NT2/D1 (cell line): ENCODE results near the gene SLC35E2B.
"Not testable (repeated sequence)": the region's sequence is repeated elsewhere in the genome, so short reads cannot be mapped to it uniquely, and the experiment has no call there.

Experiments
- SUZ12 ChIP-seq: IDR thresholded peaks from 2 replicates; pipeline ENCODE4 v1.6.1; 2011; ENCODE audit not compliant: insufficient read length, insufficient read depth; ENCODE audit errors: extremely low read depth
- YY1 ChIP-seq: IDR thresholded peaks from 2 replicates; pipeline ENCODE4 v1.6.1; 2011; ENCODE audit not compliant: insufficient read length, insufficient read depth
- ZNF274 ChIP-seq: IDR thresholded peaks from 2 replicates; pipeline ENCODE4 v1.6.1; 2011; ENCODE audit warnings: mild to moderate bottlenecking, low read depth, low read length

GRCh38 chr1:1674806-1675205 lies 17.8 kb downstream of the SLC35E2B start:
- TF ChIP-seq ZNF274, SUZ12, YY1: not testable (repeated sequence)
